Measurements from ENCODE around the gene ERAS. TPM values are rescaled to one million over a fixed set of nuclear protein-coding genes. Genes with fewer than 3 reads are reported as not detected.

The ERAS gene
- polyA plus RNA-seq, 3 donors, result 0.13 TPM; not detected in 2

DNA sequence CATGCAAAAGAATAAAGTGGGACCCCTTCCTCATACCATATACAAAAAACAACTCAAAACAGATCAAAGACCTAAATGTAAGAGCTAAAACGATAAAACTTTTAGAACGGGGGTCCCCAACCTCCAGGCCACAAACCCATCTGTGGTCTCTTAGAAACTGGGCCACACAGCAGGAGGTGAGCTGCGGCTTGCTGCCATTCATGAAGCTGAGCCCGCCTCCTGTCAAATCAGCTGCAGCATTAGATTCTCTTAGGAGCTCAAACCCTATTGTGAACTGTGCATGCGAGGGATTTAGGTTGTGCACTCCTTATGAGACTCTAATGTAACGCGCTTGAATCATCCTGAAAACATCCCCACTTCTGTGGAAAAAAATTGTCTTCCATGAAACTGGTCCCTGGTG, 46.9 kb upstream of the ERAS start:
- 89% methylated on average over 3 of the region's 7 CpGs for WGBS (ENCODE audit: insufficient coverage)
- Histone ChIP-seq H4K20me1 (ENCODE audit: insufficient read depth, low read length) (no peaks in the 10 kb centered on the region), H3K9ac (ENCODE audit: insufficient read depth, low read length, poor library complexity, severe bottlenecking) (no peak overlapping the region), H3K4me3 (replicated peaks in 1 of 3; ENCODE audit: low read depth in 2 of 3, low read length in 3 of 3) (no peak overlapping the region), H3K27me3 (ENCODE audit: control insufficient read depth in 2 of 2, insufficient read depth in 2 of 2, low read length in 2 of 2) (no peaks in the 10 kb centered on the region), H3K36me3 (replicated peaks in 1 of 2; ENCODE audit: control insufficient read depth in 1 of 2, insufficient read depth in 2 of 2, low read length in 2 of 2) (no peaks in the 10 kb centered on the region), H3K27ac (ENCODE audit: low read depth in 1 of 2, low read length in 2 of 2) (no peak overlapping the region), H3K4me2 (replicated peaks; ENCODE audit: extremely low read depth, low read length, poor library complexity, severe bottlenecking) (no peak overlapping the region), H2AFZ (ENCODE audit: insufficient read depth, low read depth, low read length, poor library complexity, severe bottlenecking) (no peak overlapping the region), H3K79me2 (ENCODE audit: insufficient read depth, low read length) (no peaks in the 10 kb centered on the region), H3K9me3 (replicated peaks in 1 of 2; ENCODE audit: control insufficient read depth in 1 of 2, insufficient read depth in 1 of 2, low read length in 2 of 2) (no peaks in the 10 kb centered on the region), H3K4me1 (ENCODE audit: control insufficient read depth in 1 of 2, insufficient read depth in 2 of 2, low read length in 2 of 2) (no peaks in the 10 kb centered on the region)
- Mint-ChIP-seq H3K27me3 (ENCODE audit: low read depth in 3 of 3) (peaks cover 0 to 2% (median 1%) of the 10 kb centered on the region in 3 donors), H3K27ac (no peak overlapping the region), H3K4me1 (no peaks in the 10 kb centered on the region), H3K4me3 (no peak overlapping the region), H3K9me3 (peaks cover 0 to 4% (median 0%) of the 10 kb centered on the region in 7 donors), H3K36me3 (no peaks in the 10 kb centered on the region)
- TF ChIP-seq, protein P1, sequence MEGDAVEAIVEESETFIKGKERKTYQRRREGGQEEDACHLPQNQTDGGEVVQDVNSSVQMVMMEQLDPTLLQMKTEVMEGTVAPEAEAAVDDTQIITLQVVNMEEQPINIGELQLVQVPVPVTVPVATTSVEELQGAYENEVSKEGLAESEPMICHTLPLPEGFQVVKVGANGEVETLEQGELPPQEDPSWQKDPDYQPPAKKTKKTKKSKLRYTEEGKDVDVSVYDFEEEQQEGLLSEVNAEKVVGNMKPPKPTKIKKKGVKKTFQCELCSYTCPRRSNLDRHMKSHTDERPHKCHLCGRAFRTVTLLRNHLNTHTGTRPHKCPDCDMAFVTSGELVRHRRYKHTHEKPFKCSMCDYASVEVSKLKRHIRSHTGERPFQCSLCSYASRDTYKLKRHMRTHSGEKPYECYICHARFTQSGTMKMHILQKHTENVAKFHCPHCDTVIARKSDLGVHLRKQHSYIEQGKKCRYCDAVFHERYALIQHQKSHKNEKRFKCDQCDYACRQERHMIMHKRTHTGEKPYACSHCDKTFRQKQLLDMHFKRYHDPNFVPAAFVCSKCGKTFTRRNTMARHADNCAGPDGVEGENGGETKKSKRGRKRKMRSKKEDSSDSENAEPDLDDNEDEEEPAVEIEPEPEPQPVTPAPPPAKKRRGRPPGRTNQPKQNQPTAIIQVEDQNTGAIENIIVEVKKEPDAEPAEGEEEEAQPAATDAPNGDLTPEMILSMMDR (IDR thresholded peaks at IDR 0.05), result no peak
- intact Hi-C loops (cut with micrococcal nuclease), result no loop called here
- DNase-seq, result no peak

DNA sequence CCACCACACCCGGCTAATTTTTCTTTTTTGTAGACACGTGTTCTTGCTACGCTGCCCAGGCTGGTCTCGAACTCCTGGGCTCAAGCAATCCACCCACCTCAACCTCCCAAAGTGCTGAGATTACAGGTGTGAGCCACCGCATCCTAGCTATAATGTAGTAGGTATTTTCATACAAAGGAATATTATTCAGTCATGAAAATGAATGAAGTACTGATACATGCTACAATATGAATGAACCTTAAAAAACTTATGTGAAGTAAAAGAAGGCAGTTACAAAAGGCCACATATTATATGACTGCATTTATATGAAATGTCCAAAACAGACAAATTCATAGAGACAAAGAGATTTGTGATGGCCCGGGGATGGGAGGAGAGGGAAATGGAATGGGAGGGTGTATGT, 44.6 kb upstream of the ERAS start:
- Histone ChIP-seq H2AFZ (ENCODE audit: insufficient read depth, low read depth, low read length, poor library complexity, severe bottlenecking) (no peak overlapping the region), H3K4me2 (replicated peaks; ENCODE audit: extremely low read depth, low read length, poor library complexity, severe bottlenecking) (no peak overlapping the region), H3K79me2 (ENCODE audit: insufficient read depth, low read length) (no peaks in the 10 kb centered on the region), H3K27ac (ENCODE audit: low read depth in 1 of 2, low read length in 2 of 2) (no peak overlapping the region), H3K9ac (ENCODE audit: insufficient read depth, low read length, poor library complexity, severe bottlenecking) (no peak overlapping the region), H3K27me3 (ENCODE audit: control insufficient read depth in 2 of 2, insufficient read depth in 2 of 2, low read length in 2 of 2) (no peaks in the 10 kb centered on the region), H4K20me1 (ENCODE audit: insufficient read depth, low read length) (no peaks in the 10 kb centered on the region), H3K4me1 (ENCODE audit: control insufficient read depth in 1 of 2, insufficient read depth in 2 of 2, low read length in 2 of 2) (no peaks in the 10 kb centered on the region), H3K4me3 (replicated peaks in 1 of 3; ENCODE audit: low read depth in 2 of 3, low read length in 3 of 3) (no peak overlapping the region), H3K9me3 (replicated peaks in 1 of 2; ENCODE audit: control insufficient read depth in 1 of 2, insufficient read depth in 1 of 2, low read length in 2 of 2) (no peaks in the 10 kb centered on the region), H3K36me3 (replicated peaks in 1 of 2; ENCODE audit: control insufficient read depth in 1 of 2, insufficient read depth in 2 of 2, low read length in 2 of 2) (no peaks in the 10 kb centered on the region)
- Mint-ChIP-seq H3K27me3 (ENCODE audit: low read depth in 3 of 3) (peaks cover 0 to 4% (median 1%) of the 10 kb centered on the region in 3 donors), H3K27ac (no peak overlapping the region), H3K9me3 (peaks cover 0 to 4% (median 0%) of the 10 kb centered on the region in 7 donors), H3K36me3 (no peaks in the 10 kb centered on the region), H3K4me1 (no peaks in the 10 kb centered on the region), H3K4me3 (no peak overlapping the region)
- TF ChIP-seq, protein P1 (IDR thresholded peaks at IDR 0.05), result no peak
- no CpG with 5 or more reads among the region's 6 CpGs for WGBS (ENCODE audit: insufficient coverage)
- intact Hi-C loops (cut with micrococcal nuclease), result no loop called here
- DNase-seq, result no peak
